Ishikawa (cell line): ENCODE measurements around the gene AGAP2.

Experiments
- CEBPB ChIP-seq: IDR thresholded peaks from 2 replicates; pipeline ENCODE4 v1.6.1; 2012
- CREB1 ChIP-seq: IDR thresholded peaks from 2 replicates; pipeline ENCODE4 v1.6.1; 2012; ENCODE audit warnings: low read depth
- EGR1 ChIP-seq: IDR thresholded peaks from 2 replicates; pipeline ENCODE4 v1.6.1; 2012
- EP300 ChIP-seq: IDR thresholded peaks from 2 replicates; pipeline ENCODE4 v1.6.1; 2012; ENCODE audit warnings: borderline replicate concordance
- FOXM1 ChIP-seq: IDR thresholded peaks from 2 replicates; pipeline ENCODE4 v1.6.1; 2012; ENCODE audit warnings: low read depth, borderline replicate concordance
- NFIC ChIP-seq: IDR thresholded peaks from 2 replicates; pipeline ENCODE4 v1.6.1; 2012
- RAD21 ChIP-seq: IDR thresholded peaks from 2 replicates; pipeline ENCODE4 v1.6.1; 2012; ENCODE audit warnings: low read depth
- TAF1 ChIP-seq: IDR thresholded peaks from 2 replicates; pipeline ENCODE4 v1.6.1; 2012; ENCODE audit warnings: low read depth, mild to moderate bottlenecking
- TCF12 ChIP-seq: IDR thresholded peaks from 2 replicates; pipeline ENCODE4 v1.6.1; 2012; ENCODE audit warnings: low read depth
- TEAD4 ChIP-seq: IDR thresholded peaks from 2 replicates; pipeline ENCODE4 v1.6.1; 2012
- YY1 ChIP-seq: IDR thresholded peaks from 2 replicates; pipeline ENCODE4 v1.6.1; 2012; ENCODE audit warnings: low read depth
- ZBTB7A ChIP-seq: IDR thresholded peaks from 2 replicates; pipeline ENCODE4 v1.6.1; 2012; ENCODE audit warnings: low read depth
- TF ChIP-seq, protein P1 (sequence below): IDR thresholded peaks from 2 replicates; pipeline ENCODE4 v1.6.1; 2012; ENCODE audit warnings: low read depth, mild to moderate bottlenecking
- TF ChIP-seq, protein P2 (sequence below): IDR thresholded peaks from 2 replicates; pipeline ENCODE4 v1.6.1; 2012
- TF ChIP-seq, protein P3 (sequence below): IDR thresholded peaks from 2 replicates; pipeline ENCODE4 v1.6.1; 2012

The AGAP2 gene

DNA sequence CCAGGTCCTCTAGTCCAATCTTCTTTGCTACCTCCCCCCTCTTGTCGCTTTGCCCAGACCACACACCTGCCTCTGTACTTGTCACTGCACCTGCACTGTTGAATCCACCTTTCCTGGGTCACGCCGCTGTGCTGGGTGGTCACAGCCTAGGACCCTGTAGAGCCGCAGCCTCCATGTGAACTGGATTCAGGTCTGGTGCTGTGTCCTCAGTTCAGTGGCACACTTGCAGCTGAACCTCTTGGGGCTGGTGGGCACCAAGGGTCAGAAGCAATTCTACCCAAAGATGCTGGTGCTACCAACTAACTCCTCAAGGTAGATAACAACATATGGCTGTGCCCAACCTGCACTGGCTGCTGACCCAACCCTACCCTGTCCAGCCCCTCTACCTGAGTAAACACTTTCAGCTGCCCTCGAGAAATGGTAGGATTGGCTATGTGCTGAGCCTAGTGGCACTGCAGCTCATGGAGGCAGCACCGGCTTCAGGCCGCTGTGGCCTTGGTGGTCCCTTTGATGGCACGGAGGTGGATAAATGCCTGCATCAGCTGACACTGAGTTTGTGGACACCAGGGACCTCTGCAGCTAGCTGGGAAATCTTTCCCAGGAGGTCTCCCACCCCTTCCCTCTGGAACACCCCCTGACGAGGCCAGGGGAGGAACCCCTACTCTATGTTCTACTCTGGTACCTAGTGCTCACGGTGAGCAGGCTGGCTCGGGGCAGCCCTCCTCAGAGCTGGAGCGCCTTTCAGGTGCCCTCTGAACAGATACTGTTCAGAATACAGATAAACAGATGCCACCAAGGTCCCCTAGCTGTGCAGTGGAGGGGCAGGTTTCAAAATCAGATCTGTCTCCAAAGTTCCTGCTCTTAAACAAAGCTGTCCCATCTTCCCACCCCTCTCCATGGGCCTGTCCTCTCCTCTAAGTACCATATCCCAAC, 14.3 kb downstream of the AGAP2 start:
- no peak for TF ChIP-seq ZBTB7A
- TF ChIP-seq TAF1, result no peak
- no peak for TF ChIP-seq TEAD4
- TF ChIP-seq, protein P1, sequence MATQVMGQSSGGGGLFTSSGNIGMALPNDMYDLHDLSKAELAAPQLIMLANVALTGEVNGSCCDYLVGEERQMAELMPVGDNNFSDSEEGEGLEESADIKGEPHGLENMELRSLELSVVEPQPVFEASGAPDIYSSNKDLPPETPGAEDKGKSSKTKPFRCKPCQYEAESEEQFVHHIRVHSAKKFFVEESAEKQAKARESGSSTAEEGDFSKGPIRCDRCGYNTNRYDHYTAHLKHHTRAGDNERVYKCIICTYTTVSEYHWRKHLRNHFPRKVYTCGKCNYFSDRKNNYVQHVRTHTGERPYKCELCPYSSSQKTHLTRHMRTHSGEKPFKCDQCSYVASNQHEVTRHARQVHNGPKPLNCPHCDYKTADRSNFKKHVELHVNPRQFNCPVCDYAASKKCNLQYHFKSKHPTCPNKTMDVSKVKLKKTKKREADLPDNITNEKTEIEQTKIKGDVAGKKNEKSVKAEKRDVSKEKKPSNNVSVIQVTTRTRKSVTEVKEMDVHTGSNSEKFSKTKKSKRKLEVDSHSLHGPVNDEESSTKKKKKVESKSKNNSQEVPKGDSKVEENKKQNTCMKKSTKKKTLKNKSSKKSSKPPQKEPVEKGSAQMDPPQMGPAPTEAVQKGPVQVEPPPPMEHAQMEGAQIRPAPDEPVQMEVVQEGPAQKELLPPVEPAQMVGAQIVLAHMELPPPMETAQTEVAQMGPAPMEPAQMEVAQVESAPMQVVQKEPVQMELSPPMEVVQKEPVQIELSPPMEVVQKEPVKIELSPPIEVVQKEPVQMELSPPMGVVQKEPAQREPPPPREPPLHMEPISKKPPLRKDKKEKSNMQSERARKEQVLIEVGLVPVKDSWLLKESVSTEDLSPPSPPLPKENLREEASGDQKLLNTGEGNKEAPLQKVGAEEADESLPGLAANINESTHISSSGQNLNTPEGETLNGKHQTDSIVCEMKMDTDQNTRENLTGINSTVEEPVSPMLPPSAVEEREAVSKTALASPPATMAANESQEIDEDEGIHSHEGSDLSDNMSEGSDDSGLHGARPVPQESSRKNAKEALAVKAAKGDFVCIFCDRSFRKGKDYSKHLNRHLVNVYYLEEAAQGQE, result no peak
- no peak for TF ChIP-seq EP300
- no peak for TF ChIP-seq TCF12
- TF ChIP-seq, protein P2, sequence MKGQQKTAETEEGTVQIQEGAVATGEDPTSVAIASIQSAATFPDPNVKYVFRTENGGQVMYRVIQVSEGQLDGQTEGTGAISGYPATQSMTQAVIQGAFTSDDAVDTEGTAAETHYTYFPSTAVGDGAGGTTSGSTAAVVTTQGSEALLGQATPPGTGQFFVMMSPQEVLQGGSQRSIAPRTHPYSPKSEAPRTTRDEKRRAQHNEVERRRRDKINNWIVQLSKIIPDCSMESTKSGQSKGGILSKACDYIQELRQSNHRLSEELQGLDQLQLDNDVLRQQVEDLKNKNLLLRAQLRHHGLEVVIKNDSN, result no peak
- TF ChIP-seq CEBPB, result no peak

DNA sequence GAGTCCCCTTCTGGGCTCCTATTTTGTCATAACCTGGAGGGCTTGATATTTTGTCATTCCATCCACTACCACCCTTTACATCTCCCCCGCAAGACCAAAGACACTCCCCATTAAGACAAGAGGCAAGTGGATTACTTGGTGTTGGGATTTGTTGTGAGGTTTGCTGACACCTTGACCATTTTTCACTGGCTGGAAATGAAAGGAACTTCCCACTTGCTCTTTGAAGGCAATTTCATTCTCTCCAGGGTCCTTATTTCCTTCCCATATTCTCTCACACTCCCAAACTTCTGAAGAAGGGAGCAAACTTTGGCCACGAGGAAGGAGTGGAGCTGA, 14.9 kb downstream of the AGAP2 start:
- TF ChIP-seq CEBPB (no peak), RAD21 (no peak), EGR1 (no peak), YY1 (no peak)
- TF ChIP-seq, protein P3, sequence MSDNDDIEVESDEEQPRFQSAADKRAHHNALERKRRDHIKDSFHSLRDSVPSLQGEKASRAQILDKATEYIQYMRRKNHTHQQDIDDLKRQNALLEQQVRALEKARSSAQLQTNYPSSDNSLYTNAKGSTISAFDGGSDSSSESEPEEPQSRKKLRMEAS, result no peak

DNA sequence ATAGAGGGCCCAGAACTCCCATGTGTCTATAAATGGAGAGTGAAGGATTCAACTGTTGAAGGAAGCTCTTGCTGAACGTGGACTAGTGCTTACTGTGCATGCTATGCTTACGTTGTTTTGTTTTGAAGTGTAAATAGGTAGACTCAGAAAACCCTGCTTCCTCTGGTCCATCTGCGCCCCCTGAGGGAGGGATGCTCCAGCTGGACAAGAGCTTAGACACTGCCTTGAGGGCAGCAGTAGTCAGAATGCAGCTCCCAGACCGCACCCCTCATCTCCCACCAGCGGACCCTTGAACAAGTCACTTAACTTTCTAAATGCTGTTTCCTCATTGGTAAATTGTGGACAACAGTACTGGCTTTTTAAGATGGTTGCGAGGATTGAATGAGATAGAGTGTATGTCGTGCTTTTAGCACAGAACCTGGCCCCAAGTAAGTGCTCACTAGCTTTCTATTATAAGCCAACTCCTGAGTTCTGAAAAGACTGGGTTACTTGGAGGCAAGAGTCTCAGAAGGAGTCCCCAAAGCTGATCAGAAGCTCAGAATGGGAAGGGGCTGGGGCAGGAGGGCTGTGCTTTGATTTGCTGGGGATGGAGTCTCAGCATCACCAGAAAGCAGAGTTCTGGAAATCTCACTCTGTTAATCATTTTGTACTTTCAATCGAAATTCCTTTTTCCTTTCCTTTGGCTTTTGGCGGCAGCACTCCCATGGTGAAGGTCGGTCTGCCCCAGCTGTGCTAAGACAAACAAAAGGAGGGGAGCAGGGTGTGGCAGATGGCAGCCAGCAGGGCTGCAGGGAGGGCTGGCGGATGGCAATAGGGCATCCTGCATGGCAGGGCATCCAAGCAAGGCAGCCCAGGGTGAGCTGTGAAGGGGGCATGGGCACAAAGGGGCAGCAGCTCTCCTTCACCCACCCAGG, 15.6 kb downstream of the AGAP2 start:
- no peak for TF ChIP-seq YY1
- no peak for TF ChIP-seq CREB1
- no peak for TF ChIP-seq CEBPB
- TF ChIP-seq, protein P3, result no peak
- no peak for TF ChIP-seq EGR1
- TF ChIP-seq, protein P2, result no peak
- no peak for TF ChIP-seq TCF12
- TF ChIP-seq TAF1, result no peak
- TF ChIP-seq ZBTB7A, result no peak

DNA sequence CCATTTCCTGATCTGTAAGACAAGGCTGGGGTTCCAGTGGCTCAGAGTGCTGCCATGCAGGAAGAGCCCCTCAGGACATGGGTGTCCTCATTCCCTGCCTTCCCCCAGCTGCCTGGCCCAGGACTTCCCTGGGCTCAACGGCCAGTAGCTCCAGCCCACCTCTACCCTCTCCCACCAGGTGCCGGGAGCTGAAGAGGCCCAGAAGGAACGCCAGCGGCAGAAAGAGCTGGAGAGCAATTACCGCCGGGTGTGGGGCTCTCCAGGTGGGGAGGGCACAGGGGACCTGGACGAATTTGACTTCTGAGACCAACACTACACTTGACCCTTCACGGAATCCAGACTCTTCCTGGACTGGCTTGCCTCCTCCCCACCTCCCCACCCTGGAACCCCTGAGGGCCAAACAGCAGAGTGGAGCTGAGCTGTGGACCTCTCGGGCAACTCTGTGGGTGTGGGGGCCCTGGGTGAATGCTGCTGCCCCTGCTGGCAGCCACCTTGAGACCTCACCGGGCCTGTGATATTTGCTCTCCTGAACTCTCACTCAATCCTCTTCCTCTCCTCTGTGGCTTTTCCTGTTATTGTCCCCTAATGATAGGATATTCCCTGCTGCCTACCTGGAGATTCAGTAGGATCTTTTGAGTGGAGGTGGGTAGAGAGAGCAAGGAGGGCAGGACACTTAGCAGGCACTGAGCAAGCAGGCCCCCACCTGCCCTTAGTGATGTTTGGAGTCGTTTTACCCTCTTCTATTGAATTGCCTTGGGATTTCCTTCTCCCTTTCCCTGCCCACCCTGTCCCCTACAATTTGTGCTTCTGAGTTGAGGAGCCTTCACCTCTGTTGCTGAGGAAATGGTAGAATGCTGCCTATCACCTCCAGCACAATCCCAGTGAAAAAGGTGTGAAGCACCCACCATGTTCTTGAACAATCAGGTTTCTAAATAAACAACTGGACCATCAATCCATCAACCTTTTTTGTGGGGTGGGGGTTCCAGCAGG, 17.6 kb downstream of the AGAP2 start:
- TF ChIP-seq, protein P1, result no peak
- TF ChIP-seq YY1, result no peak
- no peak for TF ChIP-seq EGR1
- no peak for TF ChIP-seq NFIC
- TF ChIP-seq TAF1, result no peak
- TF ChIP-seq CREB1, result no peak
- TF ChIP-seq, protein P2, result no peak
- TF ChIP-seq TEAD4, result no peak
- no peak for TF ChIP-seq TCF12
- TF ChIP-seq ZBTB7A, result no peak
- TF ChIP-seq CEBPB, result no peak
- no peak for TF ChIP-seq FOXM1
